Ectodermal cell (in vitro differentiated cells): ENCODE measurements around the gene PEX6.

Experiments
- H3K27ac ChIP-seq: 2 replicates; pipeline ENCODE4 v1.7.0; 2013; ENCODE audit warnings: mild to moderate bottlenecking, low read depth, low read length; ENCODE audit not compliant: insufficient read depth, poor library complexity, severe bottlenecking
- H3K27me3 ChIP-seq: 2 replicates; pipeline ENCODE4 v1.7.0; 2013; ENCODE audit warnings: mild to moderate bottlenecking, low read length; ENCODE audit not compliant: insufficient read depth, control insufficient read depth, poor library complexity, severe bottlenecking
- H3K36me3 ChIP-seq: one replicate; pipeline ENCODE4 v1.7.0; 2013; ENCODE audit warnings: low read length; ENCODE audit not compliant: control insufficient read depth, insufficient read depth
- H3K4me1 ChIP-seq: one replicate; pipeline ENCODE4 v1.7.0; 2013; ENCODE audit warnings: low read length; ENCODE audit not compliant: control insufficient read depth, insufficient read depth
- H3K4me3 ChIP-seq: 2 replicates; pipeline ENCODE4 v1.7.0; 2013; ENCODE audit warnings: low read depth, low read length, control low read depth; ENCODE audit not compliant: insufficient read depth
- H3K9me3 ChIP-seq: 2 replicates; pipeline ENCODE4 v1.7.0; 2013; ENCODE audit warnings: mild to moderate bottlenecking, low read length, moderate library complexity; ENCODE audit not compliant: control insufficient read depth
- WGBS, 2 experiments: methylation state at CpG; one replicate each; pipeline ENCODE4 v1.1.7; 2013; ENCODE audit warnings: missing lambda C conversion rate in 2 of 2; 5-methylcytosine and 5-hydroxymethylcytosine counted together

PEX6 gene

DNA sequence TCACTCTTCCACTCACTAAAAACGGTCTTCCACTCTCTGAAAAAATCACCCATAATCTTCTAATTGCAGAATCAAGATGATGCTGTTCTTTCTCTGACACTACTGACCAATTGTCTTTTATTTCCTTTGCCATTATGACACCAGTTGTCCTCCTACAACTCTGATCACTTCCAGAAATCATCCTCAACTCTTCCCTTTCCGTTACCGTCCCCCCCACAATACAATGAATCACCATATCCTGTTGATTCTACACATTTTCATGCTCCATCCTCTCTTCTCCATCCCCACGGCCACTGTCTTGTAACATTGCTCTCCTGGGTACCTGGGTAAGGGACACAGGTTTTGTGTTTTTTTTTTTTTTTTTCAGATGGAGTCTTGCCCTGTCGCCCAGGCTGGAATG lies 2.9 kb upstream of the PEX6 start:
- no peaks in the 10 kb centered on the region for H3K9me3 ChIP-seq
- no peak overlapping the region for H3K4me3 ChIP-seq
- H3K27ac ChIP-seq, result no peak overlapping the region
- WGBS, 2 experiments, result 89 to 91% methylated on average over 5 of the region's 5 CpGs
- no peaks in the 10 kb centered on the region for H3K36me3 ChIP-seq
- no peaks in the 10 kb centered on the region for H3K27me3 ChIP-seq
- H3K4me1 ChIP-seq, result peaks cover 12% of the 10 kb centered on the region

DNA sequence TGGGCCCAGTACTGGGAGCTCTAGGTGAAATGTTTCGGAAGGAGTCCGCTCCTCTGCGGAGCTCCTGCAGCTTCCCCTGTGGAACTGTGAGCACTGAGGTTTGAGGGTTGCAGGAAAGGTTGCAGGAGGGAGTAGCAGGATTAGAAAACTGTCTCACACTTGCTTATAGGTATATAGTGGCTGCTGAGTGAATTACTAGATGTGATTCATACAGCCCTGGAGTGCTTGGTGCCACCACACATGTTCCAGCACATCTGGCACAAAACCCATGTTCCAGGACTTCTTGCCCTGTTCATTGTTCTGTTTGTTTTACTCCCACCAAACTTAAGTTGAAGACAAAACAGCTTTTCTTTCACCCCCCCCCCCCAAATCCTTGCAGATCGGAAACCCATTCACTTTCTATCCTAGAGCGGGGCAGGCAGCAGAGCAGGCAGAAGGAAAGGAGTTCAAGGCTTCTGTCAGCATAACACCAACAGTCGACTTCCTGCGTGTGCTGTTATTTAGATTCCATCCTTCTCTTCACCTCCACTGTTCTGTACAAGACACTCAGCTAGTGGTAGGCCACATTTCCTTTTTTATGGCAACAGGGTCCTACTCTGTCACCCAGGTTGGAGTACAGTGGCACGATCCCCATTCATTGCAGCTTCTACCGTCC lies 669 bp upstream of the PEX6 start:
- H3K9me3 ChIP-seq, result no peaks in the 10 kb centered on the region
- no peaks in the 10 kb centered on the region for H3K36me3 ChIP-seq
- H3K4me3 ChIP-seq, result peak overlapping the region; percentile 83
- 70 to 72% methylated on average over 9 of the region's 9 CpGs for WGBS, 2 experiments
- H3K27ac ChIP-seq, result no peak overlapping the region
- H3K27me3 ChIP-seq, result no peaks in the 10 kb centered on the region
- peaks cover 3% of the 10 kb centered on the region for H3K4me1 ChIP-seq

DNA sequence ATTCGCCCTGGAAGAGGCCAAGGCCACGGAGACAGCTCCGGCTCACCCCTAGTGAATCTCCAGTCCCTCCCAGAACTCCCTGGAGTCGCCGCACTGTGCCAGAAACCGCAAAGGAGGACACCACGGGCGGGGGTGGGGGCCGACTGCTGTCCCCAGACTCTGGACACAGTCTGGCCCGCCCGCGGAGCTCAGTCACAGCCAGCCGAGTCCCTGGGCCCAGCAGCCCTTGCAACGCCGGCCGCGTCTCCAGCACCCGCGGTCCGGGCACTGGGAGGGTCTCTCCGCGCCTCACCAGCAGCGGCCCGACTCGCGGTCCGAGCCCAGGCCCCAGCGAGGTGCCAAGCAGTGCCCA lies 518 bp downstream of the PEX6 start:
- Histone ChIP-seq H3K9me3 (no peaks in the 10 kb centered on the region), H3K4me1 (peaks cover 3% of the 10 kb centered on the region), H3K4me3 (peak overlapping the region; percentile 83), H3K27ac (no peak overlapping the region), H3K36me3 (no peaks in the 10 kb centered on the region), H3K27me3 (no peaks in the 10 kb centered on the region)
- 2 to 3% methylated on average over 28 of the region's 28 CpGs for WGBS, 2 experiments

DNA sequence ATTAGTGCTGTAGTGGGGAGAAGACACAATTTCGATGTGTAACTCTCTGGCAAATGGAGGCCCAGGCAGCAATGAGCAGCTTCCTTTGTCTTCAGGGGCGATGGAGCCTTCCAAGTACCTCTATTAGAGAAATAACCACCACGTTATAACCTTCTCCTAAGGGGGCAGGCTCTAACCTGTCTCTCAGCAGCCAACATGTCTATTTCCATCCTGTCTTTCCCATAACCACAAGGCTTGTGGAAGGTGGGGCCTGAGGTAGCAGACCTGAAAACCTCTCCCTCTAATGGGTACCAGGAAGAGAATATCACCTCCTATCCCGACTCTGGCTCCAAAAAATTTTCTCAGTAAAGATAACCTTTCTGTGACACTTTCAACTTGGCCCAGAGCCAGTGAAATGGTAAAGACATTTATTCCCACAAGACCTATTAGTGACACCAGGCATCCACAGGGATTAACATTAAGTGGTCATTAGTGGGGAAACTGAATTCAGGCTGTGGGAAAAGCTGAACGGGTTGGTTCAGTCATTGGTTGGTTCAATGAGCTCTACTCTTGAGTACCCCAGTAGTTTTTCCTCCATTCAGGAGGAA lies 4.0 kb downstream of the PEX6 start:
- Histone ChIP-seq H3K27ac (no peak overlapping the region), H3K27me3 (no peaks in the 10 kb centered on the region), H3K9me3 (no peaks in the 10 kb centered on the region), H3K36me3 (no peaks in the 10 kb centered on the region), H3K4me1 (peaks cover 3% of the 10 kb centered on the region), H3K4me3 (no peak overlapping the region)
- WGBS, 2 experiments, result 93 to 94% methylated on average over 5 of the region's 5 CpGs

DNA sequence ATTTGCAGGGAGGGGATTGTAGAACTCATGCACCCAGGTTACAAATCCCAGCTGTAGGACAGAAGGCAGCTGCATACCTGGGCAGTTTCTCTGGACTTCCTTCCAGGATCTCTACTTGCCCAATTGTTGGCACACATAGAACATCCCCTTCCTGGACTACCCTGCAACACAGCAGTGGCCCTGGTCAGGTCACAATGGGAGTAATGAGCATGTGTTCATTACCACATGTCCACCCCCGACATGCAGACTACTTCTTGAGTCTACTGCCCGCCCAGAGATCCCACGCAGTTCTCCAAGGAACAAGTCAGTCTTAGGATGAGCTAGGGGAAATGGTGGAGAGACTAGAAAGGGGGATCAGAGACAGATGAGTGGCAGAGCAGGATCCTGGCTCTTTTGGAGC lies 5.1 kb downstream of the PEX6 start:
- Histone ChIP-seq H3K27me3 (no peaks in the 10 kb centered on the region), H3K4me1 (peaks cover 3% of the 10 kb centered on the region), H3K36me3 (no peaks in the 10 kb centered on the region), H3K27ac (no peak overlapping the region), H3K4me3 (no peak overlapping the region), H3K9me3 (no peaks in the 10 kb centered on the region)
- WGBS, 2 experiments, result 94 to 95% methylated on average over 3 of the region's 3 CpGs

DNA sequence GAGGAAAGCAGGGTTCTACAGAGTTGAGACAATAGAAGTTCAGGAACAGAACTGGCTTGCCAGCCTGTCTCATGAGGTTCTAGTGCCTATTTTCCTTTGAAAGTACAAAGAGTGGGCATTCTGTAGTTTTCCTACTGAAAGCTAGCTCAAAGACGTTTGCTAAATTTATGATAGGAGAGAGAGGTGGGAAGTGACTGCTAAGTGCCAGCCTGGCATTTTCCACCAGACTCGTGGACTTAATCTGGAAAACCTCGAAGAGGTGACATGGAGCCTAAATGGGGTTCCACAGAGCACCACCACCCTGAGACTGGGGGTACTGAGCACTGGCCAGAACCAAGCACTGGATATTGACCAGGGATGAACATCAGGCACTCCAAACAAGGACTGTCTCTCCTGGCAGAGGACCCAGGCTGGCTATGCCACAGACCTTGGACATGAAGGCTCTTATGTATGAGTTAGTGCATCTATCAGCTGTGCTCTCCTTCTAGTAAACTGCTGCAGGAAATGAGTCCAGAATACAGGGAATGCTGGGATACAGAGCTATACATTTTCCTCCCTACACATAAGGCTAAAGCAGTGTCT lies 7.1 kb downstream of the PEX6 start:
- H3K4me3 ChIP-seq, result no peak overlapping the region
- H3K36me3 ChIP-seq, result no peaks in the 10 kb centered on the region
- no peak overlapping the region for H3K27ac ChIP-seq
- no peaks in the 10 kb centered on the region for H3K4me1 ChIP-seq
- H3K9me3 ChIP-seq, result no peaks in the 10 kb centered on the region
- H3K27me3 ChIP-seq, result no peaks in the 10 kb centered on the region
- WGBS, 2 experiments, result 91 to 95% methylated on average over 3 of the region's 3 CpGs

DNA sequence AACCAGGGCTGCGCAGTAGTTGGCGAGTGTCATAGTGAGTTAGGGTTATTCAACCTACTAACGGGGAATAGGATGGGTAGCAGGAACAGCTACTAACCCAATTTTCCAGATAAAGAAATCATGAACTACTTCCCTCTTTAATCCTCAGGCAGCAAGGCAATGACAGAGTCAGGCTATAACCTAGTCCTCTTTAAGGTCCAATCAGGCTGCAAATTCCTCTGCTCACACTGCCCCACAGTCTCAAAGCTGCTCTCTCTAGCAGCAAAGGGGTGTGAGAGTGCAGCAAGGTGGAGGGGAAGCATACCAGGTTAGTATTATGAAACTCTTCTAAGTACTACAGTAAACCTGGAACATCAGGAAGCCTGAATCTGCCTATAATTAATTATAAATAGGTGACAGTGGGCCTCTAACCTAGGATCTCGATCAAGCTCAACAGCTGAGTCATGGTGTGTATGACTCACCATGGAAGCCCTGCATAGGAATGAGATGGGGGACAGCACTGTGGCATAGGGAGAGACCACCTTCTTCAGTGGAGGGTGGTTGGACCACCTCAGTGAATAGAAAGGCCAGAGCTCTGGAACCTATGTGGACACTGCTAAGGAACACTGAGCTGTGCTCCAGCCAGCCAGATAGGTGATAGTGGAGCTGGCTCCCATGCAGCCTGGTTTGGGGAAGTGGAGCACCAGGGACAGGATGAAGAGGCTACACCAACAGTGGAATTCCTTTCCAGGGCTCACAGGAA lies 7.9 kb downstream of the PEX6 start:
- Histone ChIP-seq H3K27me3 (no peaks in the 10 kb centered on the region), H3K27ac (no peak overlapping the region), H3K4me3 (no peak overlapping the region), H3K9me3 (no peaks in the 10 kb centered on the region), H3K4me1 (no peaks in the 10 kb centered on the region), H3K36me3 (no peaks in the 10 kb centered on the region)
- WGBS, 2 experiments, result 94 to 96% methylated on average over 4 of the region's 4 CpGs

DNA sequence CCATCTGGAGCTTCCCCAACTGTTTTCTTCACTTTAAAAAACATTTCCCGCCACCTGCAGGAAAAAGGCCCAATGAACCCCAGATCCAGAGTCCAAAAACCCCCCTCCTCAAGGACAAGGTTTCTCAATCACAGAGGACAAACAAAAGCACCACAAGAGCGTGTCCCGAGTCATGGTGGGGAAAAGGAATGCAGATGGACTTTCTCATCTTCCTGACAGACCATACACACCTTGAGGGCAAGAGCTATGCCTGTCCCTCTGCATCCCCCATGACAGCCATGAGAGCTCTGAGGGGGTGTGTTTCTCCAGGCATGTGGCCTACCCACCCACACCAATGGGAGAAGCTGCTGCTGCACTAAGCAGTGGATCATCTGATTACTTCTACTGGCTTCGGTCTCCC lies 9.0 kb downstream of the PEX6 start:
- H3K9me3 ChIP-seq, result no peaks in the 10 kb centered on the region
- no peaks in the 10 kb centered on the region for H3K4me1 ChIP-seq
- H3K4me3 ChIP-seq, result no peak overlapping the region
- no peaks in the 10 kb centered on the region for H3K36me3 ChIP-seq
- no peaks in the 10 kb centered on the region for H3K27me3 ChIP-seq
- WGBS, 2 experiments, result 88 to 91% methylated on average over 4 of the region's 4 CpGs
- no peak overlapping the region for H3K27ac ChIP-seq

DNA sequence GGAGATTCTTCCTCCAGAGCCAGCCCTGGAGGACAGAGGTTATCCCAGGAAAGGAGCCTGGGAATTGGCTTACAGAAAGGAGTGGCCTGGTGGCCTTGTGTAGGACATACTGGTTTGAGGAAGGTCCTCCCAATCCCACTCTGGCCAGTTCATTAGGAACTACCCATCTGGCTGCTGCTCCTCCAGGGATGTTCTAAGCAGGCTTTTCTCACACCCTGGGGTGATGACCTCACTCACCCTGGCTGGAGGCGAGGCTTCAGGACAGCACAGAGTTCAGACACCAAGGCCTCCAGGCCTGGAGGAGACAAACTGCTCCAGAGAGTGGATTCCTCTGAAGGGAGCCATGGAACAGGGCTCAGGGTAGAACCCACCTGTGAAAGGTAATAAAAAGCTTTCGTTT lies 9.6 kb downstream of the PEX6 start:
- no peaks in the 10 kb centered on the region for H3K36me3 ChIP-seq
- 94 to 96% methylated on average over 2 of the region's 2 CpGs for WGBS, 2 experiments

DNA sequence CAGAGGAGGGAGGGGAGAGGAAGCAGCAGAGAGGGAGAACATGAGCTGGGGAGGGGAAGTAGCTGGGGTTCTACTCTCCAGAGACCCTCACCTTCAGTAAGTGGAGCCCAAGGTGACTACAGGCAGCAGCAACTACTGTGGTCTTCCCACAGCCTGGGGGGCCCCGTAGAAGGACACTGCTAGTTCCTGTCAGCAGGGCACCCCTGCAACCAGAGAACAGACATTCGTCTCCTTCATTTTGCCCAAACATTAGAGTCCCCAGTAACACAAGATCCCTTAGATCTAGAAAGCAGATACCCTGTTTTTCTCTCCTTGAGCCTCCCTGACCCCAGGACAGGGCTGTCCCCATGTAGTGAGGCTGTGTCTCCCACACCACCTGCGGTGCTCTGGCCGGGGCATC lies 10.2 kb downstream of the PEX6 start:
- WGBS, 2 experiments, result 91 to 92% methylated on average over 4 of the region's 4 CpGs
- H3K4me3 ChIP-seq, result no peak overlapping the region
- H3K4me1 ChIP-seq, result no peaks in the 10 kb centered on the region

More for the DNA sequence above, 9.6 kb downstream of the PEX6 start:
- H3K4me3 ChIP-seq, result no peak overlapping the region
- H3K27me3 ChIP-seq, result no peaks in the 10 kb centered on the region
- no peak overlapping the region for H3K27ac ChIP-seq
- no peaks in the 10 kb centered on the region for H3K4me1 ChIP-seq
- no peaks in the 10 kb centered on the region for H3K9me3 ChIP-seq

More for the DNA sequence above, 10.2 kb downstream of the PEX6 start:
- no peaks in the 10 kb centered on the region for H3K9me3 ChIP-seq
- no peak overlapping the region for H3K27ac ChIP-seq
- no peaks in the 10 kb centered on the region for H3K36me3 ChIP-seq
- no peaks in the 10 kb centered on the region for H3K27me3 ChIP-seq
